Activated naive CD4-positive, alpha-beta T cell treated with anti-CD3 and anti-CD28 coated beads, Interleukin-2, amount 10 ng/mL, durations not matched to agents 5 hours and 36 hours (primary cell): ENCODE data around the gene MFAP3L. TPM values are rescaled to one million over a fixed set of nuclear protein-coding genes. Genes with fewer than 3 reads are reported as not detected.

Experiments
- total RNA-seq, 2 experiments: library from RNA; stranded (reverse); gene quantifications; one replicate each; pipeline ENCODE4 v1.2.3, GENCODE V29; 2021

MFAP3L gene
- total RNA-seq, result under 1 TPM in 1 of 2 experiments, not detected in 1; 0.03 TPM

GRCh38 chr4:170026253-170027021 lies at the start of gene MFAP3L:
TSS of gene MFAP3L (minus strand) at chr4:170026395. CDS start at chr4:170005877, 20,518 bp downstream.

Other genes starting within 250 kb of the MFAP3L start
- gene AADAT, start 63.6 kb upstream of the MFAP3L start, total RNA-seq, result not detected